A549 (cell line): ENCODE results near the gene HSFX2.

Source experiments
- CTCF ChIP-seq: fragments of >200 bp; sonication (Bioruptor Twin); formaldehyde crosslinking; IDR thresholded peaks from 3 replicates; pipeline ENCODE4 v1.5.1; 2016
- EP300 ChIP-seq, 2 experiments: fragments of >200 bp; sonication (Bioruptor Twin); formaldehyde crosslinking; IDR thresholded peaks; 2 replicates in 1 of 2; 3 replicates in 1 of 2; pipeline ENCODE4 v1.6.1; 2016 to 2017
- FOSL2 ChIP-seq, 2 experiments: fragments of 450-650 bp in 1 of 2; fragments of >200 bp in 1 of 2; sonication (Bioruptor Twin) in 1 of 2; formaldehyde crosslinking; IDR thresholded peaks; 2 replicates each; pipeline versions ENCODE4 v1.5.0 to v1.6.1; 2016 to 2020; ENCODE audit warnings: mild to moderate bottlenecking in 1 of 2, moderate library complexity in 1 of 2
- GATA3 ChIP-seq: IDR thresholded peaks from 2 replicates; pipeline ENCODE4 v1.6.1; 2012; ENCODE audit warnings: borderline replicate concordance
- HDAC2 ChIP-seq: fragments of 200-600 bp; sonication (generic); IDR thresholded peaks from 2 replicates; pipeline ENCODE4 v1.6.1; 2016
- JUN ChIP-seq, 2 experiments: fragments of >200 bp; sonication (Bioruptor Twin); formaldehyde crosslinking; IDR thresholded peaks; 2 replicates in 1 of 2; 3 replicates in 1 of 2; pipeline ENCODE4 v1.6.1; 2016 to 2017
- KDM1A ChIP-seq: fragments of 200-600 bp; sonication (generic); IDR thresholded peaks from 2 replicates; pipeline ENCODE4 v1.6.1; 2016; ENCODE audit warnings: low read depth, mild to moderate bottlenecking
- MYC ChIP-seq: IDR thresholded peaks from 2 replicates; pipeline ENCODE4 v1.6.1; 2012; ENCODE audit warnings: mild to moderate bottlenecking, inconsistent platforms, low read length, improper control_type of control experiment, borderline replicate concordance
- NFE2L2 ChIP-seq: fragments of 150-350 bp; conservative IDR thresholded peaks from 2 replicates; pipeline ENCODE4 v1.6.1; 2014; ENCODE audit warnings: low read length
- POLR2AphosphoS2 ChIP-seq: conservative IDR thresholded peaks from 2 replicates; pipeline ENCODE4 v1.6.1; 2012; ENCODE audit warnings: low read length, improper control_type of control experiment, inconsistent platforms
- RNF2 ChIP-seq: fragments of 200-600 bp; sonication (generic); IDR thresholded peaks from 2 replicates; pipeline ENCODE4 v1.6.1; 2016; ENCODE audit warnings: low read depth, mild to moderate bottlenecking, antibody characterized with exemption, moderate library complexity, borderline replicate concordance
- SMC3 ChIP-seq: fragments of >200 bp; sonication (Bioruptor Twin); formaldehyde crosslinking; IDR thresholded peaks from 3 replicates; pipeline ENCODE4 v1.6.1; 2018; ENCODE audit warnings: inconsistent platforms
- TF ChIP-seq, protein P1 (sequence below): IDR thresholded peaks from 2 replicates; pipeline ENCODE4 v1.6.1; 2012
- TF ChIP-seq, protein P2 (sequence below): fragments of 250-450 bp; sonication (Bioruptor Pico); IDR thresholded peaks from 2 replicates; pipeline ENCODE4 v1.5.0; 2021; ENCODE audit warnings: mild to moderate bottlenecking, moderate library complexity, borderline replicate concordance

DNA sequence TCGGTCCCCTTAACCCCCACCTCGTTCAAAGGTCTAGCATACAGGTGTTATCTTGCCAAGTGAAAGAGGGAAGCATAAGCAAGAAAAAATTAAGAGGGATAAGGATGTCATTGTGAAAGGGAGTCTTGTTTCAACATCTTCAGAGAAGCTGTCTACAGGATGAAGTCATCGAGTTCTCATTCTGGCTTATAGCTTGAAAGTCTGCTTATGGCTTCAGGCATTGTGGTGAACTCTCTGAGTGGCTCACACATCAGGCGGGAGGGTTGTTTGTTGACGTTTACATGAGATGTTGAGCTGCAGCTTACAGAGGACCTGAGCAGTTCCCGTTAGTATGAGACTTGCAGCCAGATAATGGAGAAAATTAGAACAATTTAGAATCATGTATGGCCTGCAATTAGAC is 24.4 kb downstream of the HSFX2 start:
- TF ChIP-seq EP300 (IDR thresholded peaks at IDR 0.05), result no peak
- TF ChIP-seq RNF2, result no peak
- no peak for TF ChIP-seq CTCF
- TF ChIP-seq FOSL2 (IDR thresholded peaks at IDR 0.05), result no peak
- no peak for TF ChIP-seq FOSL2 (CRISPR knock-in tag; IDR thresholded peaks at IDR 0.05)
- TF ChIP-seq HDAC2, result no peak
- TF ChIP-seq, protein P1, sequence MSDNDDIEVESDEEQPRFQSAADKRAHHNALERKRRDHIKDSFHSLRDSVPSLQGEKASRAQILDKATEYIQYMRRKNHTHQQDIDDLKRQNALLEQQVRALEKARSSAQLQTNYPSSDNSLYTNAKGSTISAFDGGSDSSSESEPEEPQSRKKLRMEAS, result no peak
- TF ChIP-seq KDM1A, result no peak
- no peak for TF ChIP-seq SMC3
- TF ChIP-seq, protein P2, sequence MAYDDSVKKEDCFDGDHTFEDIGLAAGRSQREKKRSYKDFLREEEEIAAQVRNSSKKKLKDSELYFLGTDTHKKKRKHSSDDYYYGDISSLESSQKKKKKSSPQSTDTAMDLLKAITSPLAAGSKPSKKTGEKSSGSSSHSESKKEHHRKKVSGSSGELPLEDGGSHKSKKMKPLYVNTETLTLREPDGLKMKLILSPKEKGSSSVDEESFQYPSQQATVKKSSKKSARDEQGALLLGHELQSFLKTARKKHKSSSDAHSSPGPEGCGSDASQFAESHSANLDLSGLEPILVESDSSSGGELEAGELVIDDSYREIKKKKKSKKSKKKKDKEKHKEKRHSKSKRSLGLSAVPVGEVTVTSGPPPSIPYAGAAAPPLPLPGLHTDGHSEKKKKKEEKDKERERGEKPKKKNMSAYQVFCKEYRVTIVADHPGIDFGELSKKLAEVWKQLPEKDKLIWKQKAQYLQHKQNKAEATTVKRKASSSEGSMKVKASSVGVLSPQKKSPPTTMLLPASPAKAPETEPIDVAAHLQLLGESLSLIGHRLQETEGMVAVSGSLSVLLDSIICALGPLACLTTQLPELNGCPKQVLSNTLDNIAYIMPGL (CRISPR knock-in tag), result no peak
- TF ChIP-seq JUN (IDR thresholded peaks at IDR 0.05), result no peak
- no peak for TF ChIP-seq POLR2AphosphoS2
- TF ChIP-seq NFE2L2, result no peak
- TF ChIP-seq GATA3, result no peak
- no peak for TF ChIP-seq MYC
